ENCODE results near the gene UAP1L1. TPM values are rescaled to one million over a fixed set of nuclear protein-coding genes. Genes with fewer than 3 reads are reported as not detected.

Gene UAP1L1
- total and polyA plus RNA-seq, 9 of the 15 experiments (the other 6 are each of a cell fraction or from before 2014, with no cell fraction given) = 0.20 to 8.6 (median 3.7) TPM

- TF ChIP-seq MLX (CRISPR knock-in tag; conservative IDR thresholded peaks at IDR 0.05) (0 out of 4 replicates have a peak, but pooled peaks of 1 of the 2 experiments have one; percentile 23), CREB3L1 (IDR thresholded peaks at IDR 0.05; ENCODE audit: borderline replicate concordance, low read depth) (no peak), POU5F1 (IDR thresholded peaks at IDR 0.05; ENCODE audit: borderline replicate concordance, low read depth, low read length, partially characterized antibody) (no peak), ZNF224 (CRISPR knock-in tag; IDR thresholded peaks at IDR 0.05) (no peak), SAFB (IDR thresholded peaks at IDR 0.05; ENCODE audit: borderline replicate concordance, low read depth, low read length) (no peak; the same call in 1 of the 2 replicates), HNRNPH1 (optimal IDR thresholded peaks at IDR 0.05; ENCODE audit: low read depth, low read length) (no peak), RREB1 (CRISPR knock-in tag; IDR thresholded peaks at IDR 0.05) (no peak), TEAD2 (tag; IDR thresholded peaks at IDR 0.05) (no peak), ZEB2 (IDR thresholded peaks at IDR 0.05) (no peak), VEZF1 (CRISPR knock-in tag; IDR thresholded peaks at IDR 0.05) (no peak; the same call in 1 of the 2 replicates), MXI1 (IDR thresholded peaks at IDR 0.05; ENCODE audit: low read depth, low read length) (no peak), MECOM (CRISPR knock-in tag; IDR thresholded peaks at IDR 0.05) (no peak), ZNF76 (CRISPR knock-in tag; IDR thresholded peaks at IDR 0.05; ENCODE audit: borderline replicate concordance) (no peak), ZNF347 (CRISPR knock-in tag; IDR thresholded peaks at IDR 0.05; ENCODE audit: low read depth) (no peak), KDM1A (IDR thresholded peaks at IDR 0.05) (no peak; a peak in 1 of 4 replicates), ETS2 (tag; IDR thresholded peaks at IDR 0.05; ENCODE audit: borderline replicate concordance, poor library complexity, severe bottlenecking) (no peak), ZNF174 (CRISPR knock-in tag; IDR thresholded peaks at IDR 0.05) (no peak), ERF (CRISPR knock-in tag; IDR thresholded peaks at IDR 0.05) (no peak)
Measured at GRCh38 chr9:137029058-137029936, 48.0 kb upstream of the UAP1L1 start (continued).

All from K562 (cell line).